Ishikawa (cell line): ENCODE results near the gene CNPY4.

Experiments used
- CREB1 ChIP-seq: IDR thresholded peaks from 2 replicates; pipeline ENCODE4 v1.6.1; 2012; ENCODE audit warnings: low read depth
- MAX ChIP-seq: IDR thresholded peaks from 2 replicates; pipeline ENCODE4 v1.6.1; 2012
- TAF1 ChIP-seq: IDR thresholded peaks from 2 replicates; pipeline ENCODE4 v1.6.1; 2012; ENCODE audit warnings: low read depth, mild to moderate bottlenecking
- YY1 ChIP-seq: IDR thresholded peaks from 2 replicates; pipeline ENCODE4 v1.6.1; 2012; ENCODE audit warnings: low read depth

- no peak for TF ChIP-seq YY1
- TF ChIP-seq TAF1: no peak
- no peak for TF ChIP-seq MAX
- TF ChIP-seq CREB1: no peak
These were observed 36.5 kb upstream of the CNPY4 start for GRCh38 chr7:100082978-100083377.
